ENCODE results near the gene FHDC1. TPM values are rescaled to one million over a fixed set of nuclear protein-coding genes. Genes with fewer than 3 reads are reported as not detected.

Gene FHDC1
- total RNA-seq, 1 experiment from 2014 or later = 6.0 TPM

DNA sequence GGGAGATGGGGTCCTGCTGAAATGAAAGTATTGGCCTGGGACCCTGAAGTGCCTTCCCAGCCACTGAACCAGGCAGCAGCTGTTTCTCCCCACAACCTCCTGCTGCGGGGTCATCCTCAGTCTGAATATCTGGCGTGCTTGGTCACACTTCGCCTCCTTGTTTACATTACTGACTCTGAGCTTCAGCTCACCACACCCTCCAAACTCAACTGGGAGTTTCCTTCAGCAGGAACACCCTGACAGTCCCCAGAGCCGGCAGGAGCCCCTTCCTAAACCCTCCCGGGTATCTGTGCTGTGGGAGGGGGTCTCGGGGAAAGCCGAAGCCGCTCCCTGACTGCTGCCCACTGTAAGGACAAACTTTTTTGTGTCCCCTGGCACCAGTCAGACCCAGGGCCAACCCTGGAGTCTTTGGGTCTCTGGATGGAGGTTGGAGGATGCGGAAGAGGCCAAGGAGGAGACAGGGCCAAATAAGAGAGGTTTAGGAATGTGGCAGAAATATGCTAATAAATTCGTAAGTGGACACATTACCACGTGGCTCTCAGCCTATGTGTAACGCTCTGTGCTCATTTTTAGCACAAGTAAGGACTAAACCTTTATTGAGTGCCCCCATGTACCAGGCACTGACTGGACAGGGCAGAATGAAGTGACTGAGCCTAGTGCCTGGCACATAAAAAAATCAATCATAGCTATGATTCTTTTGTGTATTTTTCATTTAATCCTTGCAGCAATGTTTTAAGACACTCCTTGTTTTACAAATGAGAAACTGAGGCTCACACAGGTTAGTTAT, 20.7 kb downstream of the FHDC1 start:
- H3K4me3 Mint-ChIP-seq (ENCODE audit: low read depth, unreplicated experiment) = no peak overlapping the region
- H3K27me3 Mint-ChIP-seq (ENCODE audit: unreplicated experiment) = no peaks in the 10 kb centered on the region
- intact Hi-C loops (cut with micrococcal nuclease; ENCODE audit: unreplicated experiment) = loop anchor here (5.0 to 10.0 kb wide), 2 partner anchors 110 to 168 kb away; no protein-coding TSS in a partner anchor
- CTCF ChIA-PET = interaction anchor here (0.6 to 1.0 kb wide), 2 partner anchors 21 to 452 kb away, joined by 3 read pairs; partner anchors contain the start of gene FHDC1
- no peaks in the 10 kb centered on the region for H3K36me3 Mint-ChIP-seq (ENCODE audit: insufficient read depth, unreplicated experiment)
- peak; percentile 8 for DNase-seq
- peaks cover 21% of the 10 kb centered on the region for H3K4me1 Mint-ChIP-seq (ENCODE audit: low read depth, unreplicated experiment)
- H3K27ac Mint-ChIP-seq (ENCODE audit: unreplicated experiment) = no peak overlapping the region
- BruUV-seq (replicated peaks) = no TSS peak
- TF ChIP-seq, protein P1, sequence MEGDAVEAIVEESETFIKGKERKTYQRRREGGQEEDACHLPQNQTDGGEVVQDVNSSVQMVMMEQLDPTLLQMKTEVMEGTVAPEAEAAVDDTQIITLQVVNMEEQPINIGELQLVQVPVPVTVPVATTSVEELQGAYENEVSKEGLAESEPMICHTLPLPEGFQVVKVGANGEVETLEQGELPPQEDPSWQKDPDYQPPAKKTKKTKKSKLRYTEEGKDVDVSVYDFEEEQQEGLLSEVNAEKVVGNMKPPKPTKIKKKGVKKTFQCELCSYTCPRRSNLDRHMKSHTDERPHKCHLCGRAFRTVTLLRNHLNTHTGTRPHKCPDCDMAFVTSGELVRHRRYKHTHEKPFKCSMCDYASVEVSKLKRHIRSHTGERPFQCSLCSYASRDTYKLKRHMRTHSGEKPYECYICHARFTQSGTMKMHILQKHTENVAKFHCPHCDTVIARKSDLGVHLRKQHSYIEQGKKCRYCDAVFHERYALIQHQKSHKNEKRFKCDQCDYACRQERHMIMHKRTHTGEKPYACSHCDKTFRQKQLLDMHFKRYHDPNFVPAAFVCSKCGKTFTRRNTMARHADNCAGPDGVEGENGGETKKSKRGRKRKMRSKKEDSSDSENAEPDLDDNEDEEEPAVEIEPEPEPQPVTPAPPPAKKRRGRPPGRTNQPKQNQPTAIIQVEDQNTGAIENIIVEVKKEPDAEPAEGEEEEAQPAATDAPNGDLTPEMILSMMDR (IDR thresholded peaks at IDR 0.05; ENCODE audit: unreplicated experiment) = no peak
- H3K9me3 Mint-ChIP-seq (ENCODE audit: low read depth, unreplicated experiment) = no peaks in the 10 kb centered on the region

- intact Hi-C loops (cut with micrococcal nuclease; ENCODE audit: unreplicated experiment) = loop anchor here (5.0 to 10.0 kb wide), 2 partner anchors 110 to 167 kb away; no protein-coding TSS in a partner anchor
- Mint-ChIP-seq H3K4me1 (ENCODE audit: low read depth, unreplicated experiment) (peaks cover 21% of the 10 kb centered on the region), H3K9me3 (ENCODE audit: low read depth, unreplicated experiment) (no peaks in the 10 kb centered on the region), H3K27me3 (ENCODE audit: unreplicated experiment) (no peaks in the 10 kb centered on the region), H3K27ac (ENCODE audit: unreplicated experiment) (no peak overlapping the region), H3K36me3 (ENCODE audit: insufficient read depth, unreplicated experiment) (no peaks in the 10 kb centered on the region), H3K4me3 (ENCODE audit: low read depth, unreplicated experiment) (no peak overlapping the region)
- TF ChIP-seq, protein P1 (IDR thresholded peaks at IDR 0.05; ENCODE audit: unreplicated experiment) = no peak
- CTCF ChIA-PET = no interaction called here
- BruUV-seq (replicated peaks) = no TSS peak
- peak; percentile 14 for DNase-seq
Measured at GRCh38 chr4:152957437-152958171, 21.5 kb downstream of the FHDC1 start.

DNA sequence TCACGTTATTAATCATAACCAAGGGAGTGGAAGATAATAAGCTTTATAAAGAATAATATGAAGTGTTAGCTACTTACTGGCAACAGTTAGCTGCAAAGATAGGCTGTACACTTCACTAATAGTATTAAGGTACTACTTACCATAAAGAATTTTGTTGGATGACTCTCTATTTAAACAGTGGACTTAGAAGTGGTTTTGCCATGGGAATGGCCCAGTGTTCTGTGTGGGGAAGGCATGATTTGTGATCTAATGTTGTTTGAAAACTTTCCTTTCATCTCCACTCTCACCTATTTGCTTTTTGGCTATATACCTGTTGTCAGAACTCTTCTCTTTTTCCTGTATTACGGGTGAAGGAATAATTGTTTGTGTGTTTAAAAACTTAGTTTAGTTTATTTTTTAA, 23.0 kb downstream of the FHDC1 start:
- no peaks in the 10 kb centered on the region for H3K9me3 Mint-ChIP-seq (ENCODE audit: low read depth, unreplicated experiment)
- DNase-seq = no peak
- no peak overlapping the region for H3K4me3 Mint-ChIP-seq (ENCODE audit: low read depth, unreplicated experiment)
- no TSS peak for BruUV-seq (replicated peaks)
- H3K36me3 Mint-ChIP-seq (ENCODE audit: insufficient read depth, unreplicated experiment) = peaks cover 7% of the 10 kb centered on the region
- TF ChIP-seq, protein P1 (IDR thresholded peaks at IDR 0.05; ENCODE audit: unreplicated experiment) = no peak
- H3K27me3 Mint-ChIP-seq (ENCODE audit: unreplicated experiment) = no peaks in the 10 kb centered on the region
- no peak overlapping the region for H3K27ac Mint-ChIP-seq (ENCODE audit: unreplicated experiment)
- intact Hi-C loops (cut with micrococcal nuclease; ENCODE audit: unreplicated experiment) = loop anchor here (5.0 to 10.0 kb wide), 2 partner anchors 112 to 166 kb away; no protein-coding TSS in a partner anchor
- CTCF ChIA-PET = interaction anchor here (0.6 kb wide), 1 partner anchor 20 kb away, joined by 3 read pairs; no protein-coding TSS in a partner anchor
- H3K4me1 Mint-ChIP-seq (ENCODE audit: low read depth, unreplicated experiment) = peaks cover 21% of the 10 kb centered on the region

- no TSS peak for BruUV-seq (replicated peaks)
- CTCF ChIA-PET = no interaction called here
- H3K36me3 Mint-ChIP-seq (ENCODE audit: insufficient read depth, unreplicated experiment) = peaks cover 7% of the 10 kb centered on the region
- no peaks in the 10 kb centered on the region for H3K9me3 Mint-ChIP-seq (ENCODE audit: low read depth, unreplicated experiment)
- H3K4me3 Mint-ChIP-seq (ENCODE audit: low read depth, unreplicated experiment) = no peak overlapping the region
- no peak overlapping the region for H3K27ac Mint-ChIP-seq (ENCODE audit: unreplicated experiment)
- no peaks in the 10 kb centered on the region for H3K27me3 Mint-ChIP-seq (ENCODE audit: unreplicated experiment)
- intact Hi-C loops (cut with micrococcal nuclease; ENCODE audit: unreplicated experiment) = no loop called here
- TF ChIP-seq, protein P1 (IDR thresholded peaks at IDR 0.05; ENCODE audit: unreplicated experiment) = no peak
- peaks cover 21% of the 10 kb centered on the region for H3K4me1 Mint-ChIP-seq (ENCODE audit: low read depth, unreplicated experiment)
- DNase-seq = no peak
Measured at GRCh38 chr4:152960082-152960481, 24.0 kb downstream of the FHDC1 start.
